GM18517 (cell line): ENCODE results near the gene HGFAC.
"Not testable (repeated sequence)": the region's sequence is repeated elsewhere in the genome, so short reads cannot be mapped to it uniquely, and the experiment has no call there.

ENCODE experiments used
- ATAC-seq: cut with Tn5 transposase; IDR thresholded peaks from one replicate; pipeline ENCODE4 v1.9.1; 2021; ENCODE audit warnings: mild to moderate bottlenecking, moderate library complexity; ENCODE audit not compliant: unreplicated experiment

The HGFAC gene

GRCh38 chr4:3410401-3411135, 31.2 kb upstream of the HGFAC start:
- ATAC-seq: no peak

GRCh38 chr4:3411190-3411589, 30.6 kb upstream of the HGFAC start:
- ATAC-seq: not testable (repeated sequence)

- ATAC-seq: no peak
These were observed 30.1 kb upstream of the HGFAC start for GRCh38 chr4:3411676-3412075.

GRCh38 chr4:3412257-3413020, 29.3 kb upstream of the HGFAC start:
- no peak for ATAC-seq

GRCh38 chr4:3413217-3413671, 28.5 kb upstream of the HGFAC start:
- no peak for ATAC-seq

- no peak for ATAC-seq
These were observed 27.9 kb upstream of the HGFAC start for GRCh38 chr4:3413675-3414420.

GRCh38 chr4:3414421-3415279, 27.1 kb upstream of the HGFAC start:
- no peak for ATAC-seq

GRCh38 chr4:3415471-3416141, 26.2 kb upstream of the HGFAC start:
- no peak for ATAC-seq

- ATAC-seq: no peak
These were observed 25.5 kb upstream of the HGFAC start for GRCh38 chr4:3416270-3416669.

GRCh38 chr4:3416821-3417221, 24.9 kb upstream of the HGFAC start:
- no peak for ATAC-seq

- ATAC-seq: no peak
These were observed 24.3 kb upstream of the HGFAC start for GRCh38 chr4:3417448-3417847.

- no peak for ATAC-seq
These were observed 23.6 kb upstream of the HGFAC start for GRCh38 chr4:3418029-3418762.

- no peak for ATAC-seq
These were observed 21.7 kb upstream of the HGFAC start for GRCh38 chr4:3419836-3420605.

- ATAC-seq: no peak
These were observed 21.2 kb upstream of the HGFAC start for GRCh38 chr4:3420606-3420955.

- no peak for ATAC-seq
These were observed 20.8 kb upstream of the HGFAC start for GRCh38 chr4:3420956-3421355.

GRCh38 chr4:3421470-3421869, 20.3 kb upstream of the HGFAC start:
- no peak for ATAC-seq

- no peak for ATAC-seq
These were observed 19.4 kb upstream of the HGFAC start for GRCh38 chr4:3422241-3422801.

GRCh38 chr4:3422808-3423297, 18.9 kb upstream of the HGFAC start:
- no peak for ATAC-seq
